Activated B cell treated with CpG ODN at 0.5 μM for 24 hours (primary cell): ENCODE data around the gene ZNF284. TPM values are rescaled to one million over a fixed set of nuclear protein-coding genes. Genes with fewer than 3 reads are reported as not detected.

Experiments used
- ATAC-seq: fragments of 200-7000 bp; cut with Tn5 transposase; one replicate; pipeline ENCODE4 v1.10.0; 2021; ENCODE audit warnings: low read depth, mild to moderate bottlenecking, moderate library complexity
- CTCF ChIA-PET: fragments of 350-600 bp; sonication (Branson Sonifier 250); formaldehyde crosslinking; loops from one replicate; lab custom pipeline; 2021; ENCODE audit warnings: antibody characterized with exemption; lab: Charles Lee
- POLR2A ChIA-PET: fragments of 350-600 bp; sonication (Branson Sonifier 250); formaldehyde crosslinking; loops from one replicate; lab custom pipeline; 2021; ENCODE audit warnings: antibody characterized with exemption; lab: Charles Lee
- DNase-seq: peaks from one replicate; pipeline ENCODE4 v3.0.0; 2022
- H3K27ac Mint-ChIP-seq: one replicate; pipeline ENCODE4 v1.8.0; 2020; ENCODE audit warnings: mixed read lengths
- H3K27me3 Mint-ChIP-seq: one replicate; pipeline ENCODE4 v1.8.0; 2021; ENCODE audit warnings: mixed read lengths
- H3K36me3 Mint-ChIP-seq: one replicate; pipeline ENCODE4 v1.8.0; 2021; ENCODE audit warnings: low read depth, mixed read lengths
- H3K4me1 Mint-ChIP-seq: one replicate; pipeline ENCODE4 v1.8.0; 2021; ENCODE audit warnings: mixed read lengths
- H3K4me3 Mint-ChIP-seq: one replicate; pipeline ENCODE4 v1.8.0; 2020; ENCODE audit warnings: mild to moderate bottlenecking, mixed read lengths
- H3K9me3 Mint-ChIP-seq: one replicate; pipeline ENCODE4 v1.8.0; 2020; ENCODE audit warnings: mixed read lengths
- CTCF ChIP-seq: fragments of 200-600 bp; IDR thresholded peaks from one replicate; pipeline ENCODE4 v1.8.0; 2022; ENCODE audit warnings: antibody characterized with exemption, mild to moderate bottlenecking
- intact Hi-C: fragments of 100-400 bp; cut with micrococcal nuclease; formaldehyde crosslinking; loops from one replicate; pipeline ENCODE4 v1.15.1; 2024
- total RNA-seq: library from RNA; stranded (reverse); gene quantifications from 2 replicates; pipeline ENCODE4 v1.2.3, GENCODE V29; 2022

ZNF284 gene
- total RNA-seq, 1 donor from 2014 or later, result 2.1 TPM

- Mint-ChIP-seq H3K4me3 (no peak overlapping the region), H3K4me1 (peaks cover 9% of the 10 kb centered on the region), H3K9me3 (peaks cover 46% of the 10 kb centered on the region), H3K27ac (no peak overlapping the region), H3K27me3 (no peaks in the 10 kb centered on the region), H3K36me3 (peaks cover 62% of the 10 kb centered on the region)
- CTCF ChIA-PET, result no interaction called here
- no peak for DNase-seq
- intact Hi-C loops, result no loop called here
- no peak for TF ChIP-seq CTCF
- POLR2A ChIA-PET, result no interaction called here
- ATAC-seq, result no peak
These were observed 35.8 kb downstream of the ZNF284 start for GRCh38 chr19:44107751-44108150.

GRCh38 chr19:44109458-44109857 is 37.5 kb downstream of the ZNF284 start:
- Mint-ChIP-seq H3K4me3 (no peak overlapping the region), H3K9me3 (peaks cover 38% of the 10 kb centered on the region), H3K27ac (no peak overlapping the region), H3K4me1 (peaks cover 21% of the 10 kb centered on the region), H3K36me3 (peaks cover 51% of the 10 kb centered on the region), H3K27me3 (no peaks in the 10 kb centered on the region)
- DNase-seq (no peak), ATAC-seq (no peak)
- CTCF ChIA-PET, result no interaction called here
- POLR2A ChIA-PET, result no interaction called here
- no peak for TF ChIP-seq CTCF
- intact Hi-C loops, result no loop called here

DNA sequence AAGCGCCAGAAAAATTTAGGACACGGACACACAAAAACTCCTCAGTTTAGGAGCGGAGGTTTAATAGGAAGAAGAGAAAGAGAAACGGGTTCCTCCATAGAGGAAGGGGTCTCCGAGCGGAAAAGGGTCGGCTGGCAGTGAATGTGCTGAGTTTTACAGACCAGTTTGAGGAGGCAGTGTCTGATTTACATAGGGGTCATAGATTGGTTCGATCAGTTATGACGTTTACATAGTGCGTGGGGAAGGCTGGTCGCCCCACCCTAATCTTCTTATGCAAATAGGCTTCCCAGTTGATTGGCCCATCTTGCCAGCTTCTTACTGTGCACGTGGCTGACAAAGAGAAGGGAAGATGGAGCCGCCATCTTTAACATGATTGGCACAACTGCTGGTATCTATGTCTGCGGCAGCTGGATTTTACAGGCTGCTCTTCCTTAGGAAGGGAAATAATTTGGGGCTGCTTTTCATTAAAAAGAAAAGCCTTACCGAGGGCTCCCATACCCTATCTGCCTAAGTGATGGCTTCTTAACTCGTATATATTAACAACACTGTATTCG is 40.0 kb downstream of the ZNF284 start:
- H3K36me3 Mint-ChIP-seq, result peaks cover 39% of the 10 kb centered on the region
- no peak overlapping the region for H3K27ac Mint-ChIP-seq
- CTCF ChIA-PET, result no interaction called here
- intact Hi-C loops, result loop anchor here (5.0 kb wide), 2 partner anchors 175 to 285 kb away; partner anchors contain the start of genes ZNF283 and ZNF45
- H3K27me3 Mint-ChIP-seq, result no peaks in the 10 kb centered on the region
- H3K9me3 Mint-ChIP-seq, result peaks cover 23% of the 10 kb centered on the region
- peaks cover 31% of the 10 kb centered on the region for H3K4me1 Mint-ChIP-seq
- ATAC-seq, result no peak
- POLR2A ChIA-PET, result interaction anchor here (2.6 kb wide), 1 partner anchor 17 kb away, joined by 19 read pairs; the partner anchor contains the start of gene ZNF224
- DNase-seq, result no peak
- H3K4me3 Mint-ChIP-seq, result peak overlapping the region; percentile 40
- TF ChIP-seq CTCF, result no peak

GRCh38 chr19:44112802-44113137 is 40.8 kb downstream of the ZNF284 start:
- POLR2A ChIA-PET, result interaction anchor here (0.8 to 2.6 kb wide), 4 partner anchors 18 to 177 kb away, joined by 4 to 19 read pairs (median 7); partner anchors contain the start of genes ZNF224, ZNF226 and ZNF45
- Mint-ChIP-seq H3K27me3 (no peaks in the 10 kb centered on the region), H3K27ac (peak overlapping the region; percentile 83), H3K4me1 (peaks cover 31% of the 10 kb centered on the region), H3K4me3 (peak overlapping the region; percentile 97), H3K36me3 (peaks cover 38% of the 10 kb centered on the region), H3K9me3 (peaks cover 17% of the 10 kb centered on the region)
- DNase-seq (no peak), ATAC-seq (no peak)
- CTCF ChIA-PET, result no interaction called here
- no peak for TF ChIP-seq CTCF
- intact Hi-C loops, result loop anchor here (1.0 to 5.0 kb wide), 10 partner anchors 18 to 285 kb away; partner anchors contain the start of genes ZNF224, ZNF226, ZNF227 and ZNF230

DNA sequence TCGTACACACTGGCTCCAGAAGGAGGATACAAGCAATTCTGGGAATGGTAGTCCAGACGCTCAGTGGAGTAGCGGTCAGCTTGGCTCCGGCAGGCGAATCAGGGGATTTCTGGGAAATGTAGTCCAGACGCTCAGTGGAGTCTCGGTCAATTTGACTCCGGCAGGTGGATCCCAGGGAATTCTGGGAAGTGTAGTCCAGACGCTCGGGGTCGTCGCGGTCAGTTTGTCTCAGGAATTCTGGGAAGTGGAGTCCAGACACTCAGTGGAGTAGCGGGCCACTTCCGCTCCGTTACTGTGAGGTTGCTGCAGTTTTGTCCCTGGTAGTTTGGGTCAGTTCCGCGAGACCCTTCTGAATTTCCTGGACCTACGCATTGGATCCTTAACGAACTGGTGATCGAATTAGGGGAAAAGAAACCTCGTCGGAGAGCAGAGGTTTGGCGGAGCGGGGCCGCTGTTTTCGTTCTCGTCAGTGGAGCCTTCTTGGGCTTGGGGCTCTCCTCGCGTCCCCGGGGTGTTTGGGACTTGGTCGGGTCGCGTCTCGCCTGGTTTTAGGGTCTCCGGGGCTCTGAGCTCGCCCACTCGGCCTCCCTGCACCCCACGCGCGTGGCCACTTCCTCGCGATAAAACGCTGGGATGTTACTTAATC is 41.3 kb downstream of the ZNF284 start, which contains the start of gene ZNF225:
Gene ZNF225, plus strand, starts transcription at position 262 of the 646 bp plus-strand sequence. CDS start 2,429 bp downstream, outside the sequence.
- DNase-seq (peak; percentile 65), ATAC-seq (peak; percentile 95)
- ChIA-PET CTCF (no interaction called here), POLR2A (interaction anchor here (0.8 to 2.6 kb wide), 4 partner anchors 19 to 178 kb away, joined by 4 to 19 read pairs (median 7); partner anchors contain the start of genes ZNF224, ZNF226 and ZNF45)
- Mint-ChIP-seq H3K4me3 (peak within 1 kb of the TSS; percentile 97), H3K36me3 (peaks cover 37% of the 10 kb centered on the region), H3K27ac (peak within 1 kb of the TSS; percentile 83), H3K9me3 (peaks cover 12% of the 10 kb centered on the region), H3K27me3 (no peaks in the 10 kb centered on the region), H3K4me1 (peaks cover 31% of the 10 kb centered on the region)
- intact Hi-C loops, result loop anchor here (1.0 to 5.0 kb wide), 10 partner anchors 19 to 286 kb away; partner anchors contain the start of genes ZNF224, ZNF226, ZNF227 and ZNF230
- no peak for TF ChIP-seq CTCF
